Measurements from ENCODE around the gene SERGEF.

SERGEF gene

DNA sequence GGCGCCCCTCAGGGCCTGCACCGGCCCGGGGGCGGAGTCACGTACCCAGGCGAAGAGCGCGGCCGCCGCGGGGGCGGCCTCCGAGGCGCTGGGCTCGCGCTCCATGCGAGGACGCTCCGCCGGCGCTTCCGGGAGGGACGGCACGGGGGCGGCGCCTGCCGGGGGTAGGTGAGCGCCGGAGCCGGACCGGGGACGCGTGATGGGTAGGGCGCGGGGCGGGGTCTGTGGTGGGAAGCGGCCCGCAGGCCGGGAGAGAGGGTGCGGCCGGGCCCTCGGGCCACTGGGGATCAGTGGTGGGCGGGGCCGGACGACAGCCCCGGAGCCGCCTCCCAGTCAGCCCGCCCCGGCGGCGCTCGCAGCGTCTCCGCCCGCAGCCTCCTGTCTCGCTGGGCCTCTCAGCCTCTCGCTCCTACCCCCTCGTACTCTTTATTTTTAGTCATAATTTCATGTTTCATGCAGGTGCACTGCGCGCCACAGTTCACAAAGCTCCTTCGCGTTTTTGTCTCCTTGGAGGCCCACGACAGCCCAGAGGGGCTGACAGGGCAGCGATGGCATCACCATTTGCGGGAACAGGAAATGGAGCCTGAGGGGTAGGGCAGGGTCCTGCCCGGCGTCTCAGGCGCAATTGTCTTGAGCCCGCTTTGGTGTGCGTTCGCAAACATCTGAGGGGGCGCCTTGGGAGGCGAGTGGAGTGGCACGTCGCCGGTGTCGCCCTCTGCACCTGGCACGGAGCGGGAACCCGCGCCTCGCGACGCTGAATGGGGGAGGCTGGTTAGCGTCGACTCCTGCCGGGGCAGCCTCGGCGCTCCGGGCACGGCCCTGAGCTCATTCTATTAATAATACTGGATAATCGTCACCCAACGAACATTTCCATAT is at the start of gene SERGEF:
Gene SERGEF (minus strand): TSS at position 142 of the 876 bp plus-strand sequence. CDS start 37 bp downstream, at position 105.
- H3K4me3 ChIP-seq (ENCODE audit: low read depth, low read length) = peak within 1 kb of the TSS; percentile 87
- TF ChIP-seq, protein P1, sequence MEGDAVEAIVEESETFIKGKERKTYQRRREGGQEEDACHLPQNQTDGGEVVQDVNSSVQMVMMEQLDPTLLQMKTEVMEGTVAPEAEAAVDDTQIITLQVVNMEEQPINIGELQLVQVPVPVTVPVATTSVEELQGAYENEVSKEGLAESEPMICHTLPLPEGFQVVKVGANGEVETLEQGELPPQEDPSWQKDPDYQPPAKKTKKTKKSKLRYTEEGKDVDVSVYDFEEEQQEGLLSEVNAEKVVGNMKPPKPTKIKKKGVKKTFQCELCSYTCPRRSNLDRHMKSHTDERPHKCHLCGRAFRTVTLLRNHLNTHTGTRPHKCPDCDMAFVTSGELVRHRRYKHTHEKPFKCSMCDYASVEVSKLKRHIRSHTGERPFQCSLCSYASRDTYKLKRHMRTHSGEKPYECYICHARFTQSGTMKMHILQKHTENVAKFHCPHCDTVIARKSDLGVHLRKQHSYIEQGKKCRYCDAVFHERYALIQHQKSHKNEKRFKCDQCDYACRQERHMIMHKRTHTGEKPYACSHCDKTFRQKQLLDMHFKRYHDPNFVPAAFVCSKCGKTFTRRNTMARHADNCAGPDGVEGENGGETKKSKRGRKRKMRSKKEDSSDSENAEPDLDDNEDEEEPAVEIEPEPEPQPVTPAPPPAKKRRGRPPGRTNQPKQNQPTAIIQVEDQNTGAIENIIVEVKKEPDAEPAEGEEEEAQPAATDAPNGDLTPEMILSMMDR (IDR thresholded peaks at IDR 0.05; ENCODE audit: low read depth, low read length) = no peak

DNA sequence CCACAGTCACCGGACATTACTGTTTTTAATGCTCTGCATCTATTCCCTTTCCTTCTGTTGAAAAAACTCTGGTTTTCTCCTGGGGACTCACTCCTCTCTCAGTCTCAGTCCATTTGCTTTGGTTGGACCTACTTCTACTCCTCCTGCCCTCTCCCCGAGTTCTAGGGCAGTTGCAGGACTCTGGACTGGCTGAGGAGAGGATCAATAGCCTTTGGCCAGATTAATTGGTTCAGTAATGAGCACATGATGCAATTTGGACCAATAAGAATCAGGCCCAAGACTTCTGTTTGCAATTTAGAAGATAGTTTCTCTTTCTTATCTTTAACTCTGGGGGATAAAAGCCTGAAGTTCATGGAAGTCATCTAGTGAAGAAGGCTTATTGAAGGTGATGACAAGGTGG is 48.5 kb upstream of the SERGEF start:
- H3K4me3 ChIP-seq (ENCODE audit: low read depth, low read length) = no peak overlapping the region
- TF ChIP-seq, protein P1 (IDR thresholded peaks at IDR 0.05; ENCODE audit: low read depth, low read length) = no peak

DNA sequence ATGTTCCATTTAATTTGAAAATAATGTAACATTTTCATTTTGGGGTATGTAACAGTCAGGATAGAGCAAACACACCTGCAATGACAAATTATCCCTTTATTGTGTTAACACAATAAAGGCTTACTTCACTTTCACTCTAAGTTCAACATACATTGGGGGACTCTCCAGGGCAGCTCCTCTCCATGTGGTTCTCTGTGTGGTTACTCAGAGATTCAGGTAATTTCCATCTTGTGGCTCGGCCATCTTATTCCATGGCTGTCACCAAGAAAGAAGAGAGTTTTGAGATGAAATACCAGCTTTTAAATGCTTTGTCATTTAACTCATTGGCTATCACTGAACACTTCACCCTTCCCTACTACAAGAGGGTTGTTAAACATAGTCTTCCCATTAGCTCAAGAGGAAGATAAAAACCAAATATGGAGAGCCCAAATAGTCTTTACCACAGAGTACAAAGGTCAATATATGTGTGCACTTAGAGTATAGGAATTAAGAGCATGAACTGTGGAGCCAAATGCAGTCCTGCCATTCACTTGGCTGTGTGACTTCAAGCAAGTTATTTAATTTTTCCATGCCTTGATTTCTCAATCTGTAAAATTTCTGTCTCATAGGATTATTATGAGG is 43.8 kb upstream of the SERGEF start:
- TF ChIP-seq, protein P1 (IDR thresholded peaks at IDR 0.05; ENCODE audit: low read depth, low read length) = no peak
- no peak overlapping the region for H3K4me3 ChIP-seq (ENCODE audit: low read depth, low read length)

DNA sequence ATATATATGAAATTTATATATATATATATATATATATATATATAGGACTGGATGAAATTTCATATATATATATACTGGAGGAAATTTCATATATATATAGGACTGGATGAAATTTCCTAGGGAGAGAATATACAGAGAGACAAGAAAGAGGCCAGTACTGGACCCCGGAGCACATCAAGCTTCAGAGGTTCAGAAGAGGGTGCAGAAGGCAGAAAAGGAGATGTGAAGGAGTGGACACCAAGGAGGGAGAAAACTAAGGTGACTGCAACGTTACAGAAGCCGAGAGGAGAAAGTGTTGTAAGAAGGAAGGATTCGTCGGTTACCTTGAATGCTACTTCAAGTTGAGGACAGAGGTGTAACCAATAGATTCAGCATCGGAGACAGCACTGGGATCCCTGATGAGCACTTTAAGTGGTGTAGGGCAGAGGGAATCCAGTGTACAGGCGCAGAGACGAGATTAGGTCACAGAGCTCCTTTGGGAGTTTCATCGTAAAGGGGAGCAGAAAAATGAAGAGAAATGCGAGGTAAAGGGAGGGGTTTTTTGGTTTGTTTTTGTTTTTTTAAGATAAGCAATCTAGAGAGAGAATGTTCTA is 41.8 kb upstream of the SERGEF start:
- no peak overlapping the region for H3K4me3 ChIP-seq (ENCODE audit: low read depth, low read length)
- TF ChIP-seq, protein P1 (IDR thresholded peaks at IDR 0.05; ENCODE audit: low read depth, low read length) = no peak

DNA sequence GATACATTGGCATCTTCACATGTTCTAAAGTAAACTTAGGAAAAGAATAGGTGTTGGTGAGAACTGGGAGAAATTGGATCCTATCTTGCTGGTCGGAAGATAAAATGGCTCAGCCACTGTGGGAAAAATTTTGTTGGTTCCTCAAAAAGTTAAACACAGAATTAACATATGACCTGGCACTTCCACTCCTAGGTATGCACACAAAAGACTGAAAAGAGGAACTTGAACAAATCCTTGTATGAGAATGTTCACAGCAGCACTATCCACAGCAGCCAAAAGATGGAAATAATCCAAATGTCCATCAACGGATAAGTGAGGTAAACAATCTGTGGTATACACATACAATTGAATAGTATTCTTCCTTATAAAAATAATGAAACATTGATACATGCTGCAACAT is 38.0 kb upstream of the SERGEF start:
- no peak overlapping the region for H3K4me3 ChIP-seq (ENCODE audit: low read depth, low read length)
- TF ChIP-seq, protein P1 (IDR thresholded peaks at IDR 0.05; ENCODE audit: low read depth, low read length) = no peak

DNA sequence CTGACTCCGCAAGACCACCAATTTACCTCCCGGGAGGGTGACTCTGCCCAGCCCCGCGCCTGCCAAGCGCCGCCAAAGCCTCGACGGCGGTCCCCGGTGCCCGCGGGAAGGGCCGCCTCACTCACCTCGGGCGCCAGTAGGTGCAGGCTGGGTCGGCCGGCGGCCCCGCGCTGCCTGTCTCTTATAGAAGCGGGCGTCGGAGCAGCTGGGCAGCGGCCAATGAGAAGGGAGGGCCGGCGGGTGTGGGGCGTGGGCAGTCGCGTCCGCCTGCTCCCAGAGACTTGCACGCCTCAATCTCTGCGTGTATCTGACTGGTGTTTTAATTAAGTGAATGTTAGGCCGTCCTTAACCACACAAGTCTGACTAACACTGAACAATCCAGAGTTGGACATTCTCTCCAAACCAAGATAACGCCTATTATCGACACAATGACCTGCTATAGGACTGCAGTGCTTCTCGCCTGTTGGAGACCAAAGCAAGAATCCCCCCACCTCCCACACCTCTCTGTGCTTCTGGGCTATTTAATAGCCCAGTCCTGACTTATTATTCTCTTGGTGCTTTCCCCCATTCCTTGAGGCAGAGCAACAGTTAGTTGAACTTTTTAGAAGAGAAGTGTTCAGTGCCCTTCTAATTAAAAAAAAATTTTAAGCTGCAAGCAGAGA is 33.4 kb upstream of the SERGEF start, which contains the start of gene TPH1:
Gene TPH1 (minus strand): TSS at position 154 of the 662 bp plus-strand sequence. CDS start 5,507 bp downstream, outside the sequence.
- H3K4me3 ChIP-seq (ENCODE audit: low read depth, low read length) = no peak within 1 kb of the TSS
- TF ChIP-seq, protein P1 (IDR thresholded peaks at IDR 0.05; ENCODE audit: low read depth, low read length) = no peak

All from WI38 (cell line).